Naive thymus-derived CD4-positive, alpha-beta T cell (primary cell): ENCODE measurements around the gene FBXW7. TPM values are rescaled to one million over a fixed set of nuclear protein-coding genes. Genes with fewer than 3 reads are reported as not detected.

Experiments used
- microRNA-seq: library from miRNA; unstranded; fragments of <30 nt; microRNA quantifications from one replicate; pipeline ENCODE4 v1.2.0, GENCODE V29; 2022; ENCODE audit warnings: borderline microRNAs expressed
- polyA plus RNA-seq, 2 donors: library from polyadenylated mRNA; unstranded; fragments of 300-500 nt; fragmentation: Illumina TruSeq; gene quantifications; one replicate each; pipeline ENCODE4 v1.2.3, GENCODE V29; 2021
- total RNA-seq, 6 experiments: library from RNA in 5 of 6; stranded (reverse) in 5 of 6; gene quantifications; 1 replicate in 5 of 6; 2 replicates in 1 of 6; pipeline ENCODE4 v1.2.3 and lab custom pipeline; 2021 to 2026

Gene FBXW7
- total and polyA plus RNA-seq, 7 experiments from 2014 or later = 40.4 to 139 (median 114) TPM

Small RNA genes lying within 50 kb of the gene (microRNA-seq; reads per million reads assigned to microRNA genes)
- gene MIR3140 = not detected

Other genes starting within 250 kb of the FBXW7 start
- gene TMEM154, start 143.9 kb upstream of the FBXW7 start, total RNA-seq = 10 to 100 TPM; 21.3 to 46.8 (median 36.9) TPM
- 10 to 100 TPM; 27.3 to 44.1 TPM for gene TMEM154, start 143.9 kb upstream of the FBXW7 start, polyA plus RNA-seq
- gene TIGD4, start 243.6 kb upstream of the FBXW7 start, total RNA-seq = under 1 TPM in 2 of 5 experiments, not detected in 3; 0.15 to 0.19 TPM
- under 1 TPM in 1 of 2 donors, not detected in 1; 0.13 TPM for gene TIGD4, start 243.6 kb upstream of the FBXW7 start, polyA plus RNA-seq
- gene ARFIP1, start 243.9 kb upstream of the FBXW7 start, total RNA-seq = 10 to 100 TPM in 4 of 5 experiments, 1 to 10 TPM in 1; 5.1 to 20.2 (median 15.1) TPM
- 10 to 100 TPM; 11.9 to 17.2 TPM for gene ARFIP1, start 243.9 kb upstream of the FBXW7 start, polyA plus RNA-seq